HG02970 (cell line): ENCODE results near the gene GPR33.

ENCODE experiments used
- ATAC-seq: cut with Tn5 transposase; IDR thresholded peaks from one replicate; pipeline ENCODE4 v1.9.1; 2021; ENCODE audit warnings: mild to moderate bottlenecking, moderate library complexity, moderate number of reproducible peaks; ENCODE audit not compliant: unreplicated experiment, low FRiP score

The GPR33 gene

GRCh38 chr14:31487886-31488285 lies at the start of gene GPR33:
GPR33 (minus strand) TSS chr14:31488039; CDS start chr14:31483965, 4,074 bp downstream.
- ATAC-seq: no peak

GRCh38 chr14:31536201-31536960 lies 48.5 kb upstream of the GPR33 start:
- no peak for ATAC-seq

- no peak for ATAC-seq
These were observed 42.3 kb upstream of the GPR33 start for GRCh38 chr14:31530136-31530535.

GRCh38 chr14:31529053-31529452 lies 41.2 kb upstream of the GPR33 start:
- ATAC-seq: no peak

GRCh38 chr14:31527546-31527945 lies 39.7 kb upstream of the GPR33 start:
- no peak for ATAC-seq

GRCh38 chr14:31527087-31527486 lies 39.2 kb upstream of the GPR33 start:
- ATAC-seq: no peak

GRCh38 chr14:31510855-31511254 lies 23.0 kb upstream of the GPR33 start:
- no peak for ATAC-seq

GRCh38 chr14:31510222-31510621 lies 22.4 kb upstream of the GPR33 start:
- no peak for ATAC-seq

- no peak for ATAC-seq
These were observed 20.3 kb upstream of the GPR33 start for GRCh38 chr14:31508135-31508534.

- ATAC-seq: no peak
These were observed 17.6 kb upstream of the GPR33 start for GRCh38 chr14:31505411-31505810.

GRCh38 chr14:31501870-31502269 lies 14.0 kb upstream of the GPR33 start:
- no peak for ATAC-seq

GRCh38 chr14:31492759-31493498 lies 5.1 kb upstream of the GPR33 start:
- ATAC-seq: no peak

GRCh38 chr14:31489691-31490090 lies 1.9 kb upstream of the GPR33 start:
- no peak for ATAC-seq

GRCh38 chr14:31486764-31487163 lies 1.1 kb downstream of the GPR33 start:
- ATAC-seq: no peak

- no peak for ATAC-seq
These were observed 3.1 kb downstream of the GPR33 start for GRCh38 chr14:31484754-31485153.

GRCh38 chr14:31480156-31480555 lies 7.7 kb downstream of the GPR33 start:
- ATAC-seq: no peak

- no peak for ATAC-seq
These were observed 8.8 kb downstream of the GPR33 start for GRCh38 chr14:31479027-31479426.

- no peak for ATAC-seq
These were observed 10.6 kb downstream of the GPR33 start for GRCh38 chr14:31477248-31477647.

GRCh38 chr14:31476131-31476866 lies 11.5 kb downstream of the GPR33 start:
- ATAC-seq: no peak

GRCh38 chr14:31466554-31466953 lies 21.3 kb downstream of the GPR33 start:
- ATAC-seq: no peak

GRCh38 chr14:31465111-31465510 lies 22.7 kb downstream of the GPR33 start:
- ATAC-seq: no peak
